NCI-H82 treated with DMSO at 0.1 percent for 48 hours (cell line): ENCODE results near the gene PSKH1.

Experiments used
- DNase-seq: peaks from one replicate; lab custom pipeline; 2025; ENCODE audit not compliant: unreplicated experiment; lab: John Stamatoyannopoulos, UW

PSKH1 gene

DNA sequence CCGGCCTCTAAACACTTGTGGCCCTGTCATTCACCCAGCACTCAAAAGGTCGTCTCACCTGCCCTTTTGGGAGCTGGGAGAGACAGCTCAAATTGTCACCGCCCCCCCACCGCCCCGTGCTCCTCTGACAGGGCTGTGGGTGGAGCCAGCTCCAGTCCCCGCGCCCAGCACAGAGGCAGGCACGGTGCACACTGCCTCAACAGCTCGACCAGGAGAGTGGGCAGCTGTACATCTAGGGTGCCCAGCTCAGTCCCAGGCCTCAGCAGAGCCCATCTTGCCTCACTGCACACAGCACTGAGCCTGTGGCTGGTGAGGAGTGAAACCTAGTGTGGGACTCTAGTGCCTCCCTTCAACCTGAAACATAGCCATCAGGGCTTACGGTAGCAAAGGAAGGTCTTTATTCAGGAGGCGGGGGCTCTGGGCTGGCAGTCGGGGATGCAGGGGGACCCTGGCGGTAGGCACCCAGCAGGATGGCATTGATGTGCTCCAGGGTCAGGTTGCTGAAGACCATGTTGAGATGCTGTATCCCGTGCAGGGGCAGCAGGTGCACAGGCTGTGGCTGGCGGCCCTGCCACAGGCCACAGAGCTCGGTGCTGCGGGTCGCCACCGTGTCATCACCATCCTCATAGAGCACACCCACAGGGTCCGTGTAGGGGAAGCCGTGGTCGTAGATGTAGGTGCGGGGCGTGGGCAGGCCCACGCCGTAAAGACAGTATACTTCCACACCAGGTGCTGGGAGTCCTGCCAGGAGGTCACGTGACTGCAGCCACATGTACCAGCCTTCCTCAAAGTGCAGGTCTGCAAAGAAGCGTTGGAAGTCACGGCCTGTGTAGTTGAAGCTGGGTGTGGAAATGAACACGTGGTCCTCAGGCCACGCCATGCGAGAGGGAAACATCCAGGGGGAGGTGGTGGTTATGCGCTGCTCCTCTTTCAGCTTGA, 46.7 kb downstream of the PSKH1 start:
- DNase-seq, result no peak

DNA sequence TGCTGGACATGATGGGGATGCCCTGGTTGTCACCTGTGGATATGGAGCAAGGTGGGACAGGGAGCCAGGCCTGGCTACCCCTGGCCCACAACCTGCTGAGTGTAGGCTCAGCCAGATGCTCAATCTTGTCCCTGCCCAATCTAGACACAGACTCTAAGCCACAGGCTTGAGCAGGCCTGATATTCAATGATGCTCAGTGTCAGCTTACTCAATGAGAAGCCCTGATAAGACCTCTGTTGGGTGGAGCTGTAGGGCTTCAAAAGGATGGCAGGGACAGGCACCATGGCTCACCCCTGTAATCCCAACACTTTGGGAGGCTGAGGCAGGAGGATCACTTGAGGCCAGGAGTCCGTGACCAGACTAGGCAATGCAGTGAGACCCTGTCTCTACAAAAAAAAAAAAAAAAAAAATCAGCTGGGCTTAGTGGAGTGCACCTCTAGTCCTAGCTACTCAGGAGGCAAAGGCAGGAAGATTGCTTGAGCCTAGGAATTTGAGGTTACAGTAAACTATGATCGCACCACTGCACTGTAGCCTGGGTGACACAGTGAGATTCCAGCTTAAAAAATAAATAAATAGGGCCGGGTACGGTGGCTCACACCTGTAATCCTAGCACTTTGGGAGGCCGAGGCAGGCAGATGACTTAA, 47.5 kb downstream of the PSKH1 start:
- no peak for DNase-seq

DNA sequence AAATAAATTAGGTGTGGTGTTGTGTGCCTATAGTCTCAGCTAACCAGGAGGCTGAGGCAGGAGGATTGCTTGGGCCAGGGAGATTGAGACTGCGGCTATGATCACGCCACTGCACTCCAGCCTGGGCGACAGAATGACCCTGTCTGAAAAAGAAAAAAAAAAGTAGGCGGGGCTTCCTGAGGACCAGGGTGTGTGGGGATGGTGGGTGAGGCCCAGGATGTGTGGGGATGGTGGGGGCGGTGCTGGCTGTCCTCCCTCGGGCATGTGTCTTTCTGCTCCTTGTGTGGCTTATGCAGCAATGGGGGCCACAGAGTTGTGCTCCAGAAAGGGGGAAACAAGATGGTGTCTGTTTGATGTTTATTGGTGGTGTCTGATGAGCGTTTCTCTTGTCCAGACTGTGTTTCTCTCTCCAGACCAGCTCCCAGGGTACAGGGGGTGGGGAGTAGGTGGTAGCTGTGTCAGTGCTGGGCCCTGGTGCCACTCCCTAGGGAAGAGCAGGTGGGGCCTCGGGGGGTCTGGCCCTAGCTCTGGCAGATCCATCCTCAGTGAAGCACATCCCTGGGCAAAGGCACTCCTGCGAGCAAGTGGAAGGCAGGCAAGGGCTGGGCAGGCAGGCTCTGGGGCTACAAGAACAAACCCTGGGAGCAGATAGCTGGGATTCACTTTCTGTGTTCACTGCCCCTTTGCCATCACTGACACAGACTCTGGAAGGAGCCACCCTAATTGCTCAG, 48.6 kb downstream of the PSKH1 start:
- DNase-seq, result no peak

DNA sequence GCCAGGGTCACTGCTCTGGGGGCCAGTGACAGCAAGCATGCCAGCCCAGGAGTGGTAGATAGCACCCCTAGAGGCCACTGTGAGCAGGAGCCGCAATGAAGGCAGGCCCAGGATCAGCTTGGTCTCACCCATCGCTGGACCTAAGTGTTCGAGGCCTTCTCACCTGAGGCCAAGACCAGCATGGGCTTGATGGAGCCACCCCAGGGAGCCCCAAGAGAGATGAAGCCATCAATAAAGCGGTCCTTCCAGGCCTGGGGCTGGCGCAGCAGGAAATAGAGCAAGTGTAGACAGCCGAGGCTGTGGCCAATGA, 49.1 kb downstream of the PSKH1 start:
- DNase-seq, result peak; percentile 4

DNA sequence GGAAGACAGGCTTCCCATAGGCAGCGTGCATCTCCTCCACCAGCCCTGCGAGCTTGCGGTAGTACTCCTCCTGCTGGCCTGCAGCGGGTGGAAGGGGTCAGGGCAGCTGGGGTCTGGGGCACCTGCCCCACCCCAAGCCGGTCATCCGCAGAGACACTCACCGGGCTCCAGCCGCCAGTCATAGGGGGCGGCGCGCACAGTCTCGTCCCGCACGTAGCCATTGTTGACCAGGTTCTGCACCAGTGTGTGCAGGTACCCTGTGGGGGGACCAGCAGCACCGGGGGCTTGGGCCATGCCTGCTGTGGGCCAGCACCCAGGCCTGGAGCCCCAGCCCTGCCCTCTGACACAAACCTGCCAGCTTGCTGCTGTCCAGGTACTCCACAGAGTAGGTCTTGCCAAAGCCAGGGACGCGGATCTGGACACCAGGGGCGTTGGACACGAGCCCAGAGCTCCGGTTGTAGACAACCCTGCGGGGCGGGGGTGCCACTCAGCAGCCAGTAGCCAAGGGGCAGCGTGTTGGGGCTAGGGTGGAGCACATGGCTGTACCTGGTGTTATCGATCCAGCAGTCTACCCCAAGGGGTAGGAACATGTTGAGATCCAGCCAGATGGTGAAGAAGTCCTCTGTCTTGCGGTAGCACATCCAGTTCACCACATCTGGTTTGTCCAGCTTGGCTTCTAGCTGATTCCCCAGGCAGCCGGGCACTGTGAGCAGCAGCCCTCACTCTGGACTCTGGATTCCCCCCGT, 49.6 kb downstream of the PSKH1 start:
- DNase-seq, result no peak

DNA sequence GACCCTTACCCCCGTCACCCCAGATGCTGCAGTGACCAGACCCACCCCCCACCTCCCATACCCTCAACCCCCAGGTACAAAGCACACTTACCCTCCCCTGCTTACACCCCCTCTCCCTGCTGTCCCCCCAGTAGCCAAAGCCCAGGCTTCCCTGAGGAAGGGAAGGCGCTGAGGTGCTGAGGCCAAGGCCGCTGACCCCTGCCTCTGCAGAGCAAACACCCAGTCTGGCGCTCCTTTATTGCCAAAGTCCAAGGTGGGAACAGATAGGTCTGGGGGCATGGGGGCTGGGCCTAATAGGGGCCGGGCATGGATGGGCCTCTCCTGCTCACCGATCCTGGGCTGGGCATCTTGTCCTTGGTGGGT, 50.2 kb downstream of the PSKH1 start:
- DNase-seq, result no peak

DNA sequence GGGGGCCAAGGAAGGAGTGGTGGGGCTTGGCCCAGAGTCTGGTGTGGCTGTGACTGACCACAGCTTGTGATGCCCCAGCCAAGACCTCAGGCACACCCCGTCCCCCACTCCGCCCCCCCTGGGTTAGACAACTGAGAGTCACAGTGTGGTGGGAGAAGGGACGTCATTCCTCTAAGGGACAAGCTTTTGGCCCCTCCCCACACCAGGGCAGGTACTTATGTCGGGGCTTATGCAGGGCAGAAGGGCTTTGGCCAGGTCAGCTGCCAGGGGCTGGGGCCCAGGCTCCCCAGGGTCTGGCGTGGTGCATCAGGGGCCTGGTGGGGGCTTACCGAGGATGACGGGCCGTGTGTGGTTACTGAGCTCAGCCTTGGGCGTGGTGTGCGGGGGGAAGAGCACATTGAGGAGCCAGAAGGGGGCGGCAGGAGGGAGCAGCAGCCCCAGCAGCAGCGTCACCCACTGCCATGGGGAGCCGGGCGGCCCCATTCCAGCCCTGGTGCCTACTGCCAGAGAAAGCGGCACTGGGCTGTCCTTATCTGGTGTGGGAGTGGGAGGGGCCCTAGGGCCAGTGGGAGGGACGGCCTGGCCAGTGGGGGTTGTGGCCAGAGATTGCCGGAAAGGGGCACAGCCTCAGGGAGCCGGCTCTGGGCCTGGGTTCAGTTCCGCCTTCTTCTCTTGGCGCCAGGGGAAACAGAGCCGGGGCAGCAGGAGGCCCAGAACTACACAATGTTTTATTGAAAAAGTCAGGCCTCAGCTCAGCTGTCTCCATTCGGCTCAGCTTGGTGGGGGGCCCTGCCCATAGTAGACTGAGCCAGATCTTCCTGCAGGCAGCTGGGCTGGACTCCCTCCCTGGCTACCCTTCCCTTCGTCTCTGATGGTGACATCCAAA, 50.8 kb downstream of the PSKH1 start, which contains the start of gene LCAT:
LCAT (minus strand) TSS at position 502 of the 886 bp plus-strand sequence; CDS start at position 483, 19 bp downstream.
- DNase-seq, result no peak

DNA sequence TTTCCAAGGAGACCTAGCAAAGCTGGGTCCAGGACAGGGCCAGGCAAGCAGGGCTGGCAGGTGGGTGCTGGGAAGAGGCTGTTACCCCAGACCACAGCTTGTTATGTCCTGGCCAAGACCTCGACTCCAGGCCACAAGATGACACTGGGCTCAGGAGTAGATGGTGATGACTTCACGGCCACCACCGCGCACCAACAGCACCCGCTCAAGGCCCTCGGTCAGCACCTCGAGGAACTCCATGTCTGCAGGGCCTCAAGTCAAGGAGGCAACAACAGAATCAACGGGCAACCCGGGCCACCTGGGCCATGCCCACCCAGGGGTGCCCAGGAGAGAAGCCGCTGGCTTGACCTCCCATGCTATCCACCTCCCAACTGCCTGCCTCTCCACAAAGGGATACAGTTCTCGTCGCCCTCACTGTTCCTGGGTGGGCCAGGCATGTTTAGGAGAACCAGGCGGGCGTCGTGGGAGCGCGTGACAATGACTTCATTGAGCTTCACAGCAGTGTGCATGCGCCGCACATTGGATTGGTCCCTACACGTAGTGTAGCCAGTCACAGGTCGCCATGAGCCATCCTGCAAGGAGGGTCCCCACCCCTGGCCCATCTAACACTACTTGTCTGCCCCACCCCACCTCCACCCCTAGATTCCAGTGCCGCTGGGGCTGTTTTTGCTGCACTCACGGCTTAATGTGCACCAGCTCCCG, 51.8 kb downstream of the PSKH1 start:
- DNase-seq, result no peak

DNA sequence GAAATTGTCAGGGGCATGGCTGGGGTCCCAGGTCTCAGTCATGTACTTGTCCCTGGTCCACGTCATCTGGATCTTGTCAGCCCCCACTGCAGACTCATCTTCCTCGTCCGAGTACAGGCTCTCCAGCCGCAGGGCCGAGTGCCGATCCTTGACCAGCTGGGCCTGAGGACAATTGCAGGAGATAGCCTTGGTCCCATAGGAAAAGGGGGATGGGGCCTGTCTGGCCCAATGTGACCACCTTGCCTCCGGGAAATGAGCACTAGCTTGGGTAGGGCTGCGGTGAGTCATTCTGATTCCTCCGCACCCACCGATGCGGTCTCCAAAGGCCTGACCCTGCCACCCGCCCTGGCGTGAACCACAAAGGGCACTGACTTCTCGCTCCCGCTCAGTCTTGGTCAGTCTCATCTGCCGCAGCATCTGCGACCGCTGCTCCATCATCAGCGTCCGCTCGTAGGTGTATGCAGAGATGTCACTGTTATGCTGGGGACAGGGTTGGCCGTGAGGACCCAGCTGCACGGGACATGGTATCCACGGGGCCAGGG, 52.4 kb downstream of the PSKH1 start:
- DNase-seq, result no peak

DNA sequence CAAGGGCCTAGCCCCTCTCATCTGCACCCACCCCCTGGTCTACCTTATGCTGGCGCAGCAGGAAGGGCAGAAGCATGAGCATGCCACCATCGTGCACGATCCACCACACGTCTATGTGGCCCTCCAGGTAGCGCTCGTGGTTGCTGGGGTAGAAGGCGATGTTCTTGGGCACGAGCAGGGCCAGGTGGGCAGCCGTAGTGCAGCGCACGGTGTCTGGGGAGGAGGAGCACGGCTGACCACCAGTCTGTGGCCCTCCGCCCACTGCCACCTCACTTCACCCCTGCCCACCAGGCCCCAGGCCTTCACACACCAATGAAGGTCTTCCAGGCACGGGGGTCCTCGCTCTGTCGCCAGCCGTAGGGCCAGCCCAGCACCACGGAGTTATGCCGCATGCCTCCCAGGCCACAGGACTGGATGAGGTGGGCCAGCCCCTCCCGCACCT, 53.1 kb downstream of the PSKH1 start:
- DNase-seq, result no peak

DNA sequence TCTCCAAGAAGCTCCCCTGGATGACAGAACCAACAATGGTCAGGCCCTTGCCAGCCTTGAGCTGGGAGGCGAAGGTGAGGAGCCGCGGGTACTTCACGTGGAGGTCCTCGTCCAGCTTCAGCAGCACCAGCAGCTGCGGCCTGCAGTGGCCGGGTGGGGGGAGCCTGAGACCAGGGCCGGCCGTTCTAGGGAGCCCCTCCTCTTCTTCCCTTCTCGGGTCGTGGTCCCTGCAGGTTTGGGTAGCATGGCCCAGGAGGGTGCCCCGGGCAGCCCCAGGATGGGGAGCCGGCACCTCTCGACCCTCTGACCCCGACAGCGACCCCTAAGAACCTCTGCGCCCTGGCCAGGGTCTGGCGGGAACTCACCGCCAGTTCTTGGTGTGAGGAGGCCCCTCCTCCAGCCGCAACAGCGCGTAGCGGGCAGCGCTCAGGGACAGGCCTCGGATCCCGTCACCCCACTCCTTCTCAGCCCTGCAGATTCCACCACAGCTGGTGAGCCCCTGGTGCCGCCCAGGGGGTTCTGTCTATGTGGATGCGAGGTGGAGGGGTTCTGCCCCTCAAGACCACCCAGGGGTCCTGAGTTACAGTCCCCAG, 54.0 kb downstream of the PSKH1 start:
- DNase-seq, result no peak

DNA sequence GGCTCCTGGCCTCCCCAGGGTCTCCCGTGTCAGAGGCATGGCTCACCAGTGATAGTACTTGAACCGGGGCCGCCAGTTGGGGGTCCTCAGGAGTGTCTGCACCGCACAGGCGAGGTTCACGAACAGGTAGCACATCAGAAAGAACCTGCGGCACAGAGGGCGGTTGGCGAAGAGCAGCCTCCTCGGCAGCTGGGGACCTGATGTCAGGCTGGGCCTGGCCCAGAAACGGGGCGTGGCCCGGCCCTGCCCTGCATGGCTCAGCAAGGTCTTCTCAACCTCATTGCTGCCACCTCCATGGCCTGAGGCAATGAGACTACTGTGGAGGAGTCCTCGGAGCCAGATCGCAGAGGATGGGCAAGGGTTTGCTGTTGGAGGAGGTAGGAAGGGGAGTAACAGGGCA, 55.0 kb downstream of the PSKH1 start:
- no peak for DNase-seq

DNA sequence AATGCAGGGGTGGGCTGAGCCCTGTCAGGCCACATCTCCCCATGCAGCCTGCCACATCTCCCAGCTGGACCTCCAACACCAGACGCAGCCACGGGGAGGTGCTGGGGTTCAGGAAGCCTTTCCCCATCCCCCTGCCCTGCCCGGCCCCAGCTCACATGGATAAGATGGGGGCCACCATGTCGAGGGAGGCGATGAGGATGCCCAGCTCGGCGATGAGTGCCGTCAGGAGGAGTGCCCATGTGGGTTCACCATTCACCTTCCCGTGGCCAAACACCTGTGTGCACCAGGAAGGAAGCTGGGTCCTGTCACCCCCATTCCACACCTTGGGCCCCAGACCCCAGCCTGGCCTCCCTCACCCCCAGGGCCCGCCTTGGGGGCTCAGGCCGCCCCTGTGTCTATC, 56.6 kb downstream of the PSKH1 start:
- no peak for DNase-seq

DNA sequence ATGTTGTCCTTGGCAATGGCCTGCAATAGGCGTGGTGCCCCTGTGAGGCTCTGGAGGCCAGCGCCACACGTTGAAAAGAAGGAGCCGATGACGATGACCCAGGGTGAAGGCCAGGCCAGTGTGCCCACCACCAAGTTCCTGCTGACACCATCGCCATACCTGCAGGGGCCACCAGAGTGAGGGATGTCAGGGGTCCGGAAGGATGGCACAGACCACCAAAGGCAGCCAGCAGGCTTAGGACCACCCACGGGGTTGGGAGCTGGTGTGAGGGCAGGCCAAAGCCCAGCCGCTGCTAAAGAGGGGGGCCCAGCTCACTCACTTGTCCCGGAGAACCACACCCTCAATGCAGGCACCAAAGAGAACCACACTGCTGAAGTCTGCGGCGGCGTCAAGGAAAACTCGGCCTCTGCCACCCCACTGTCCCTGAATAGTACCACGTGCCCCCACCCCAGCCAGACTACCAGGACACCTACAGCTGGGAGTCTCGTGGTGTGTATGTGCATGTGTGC, 57.3 kb downstream of the PSKH1 start:
- DNase-seq, result no peak

DNA sequence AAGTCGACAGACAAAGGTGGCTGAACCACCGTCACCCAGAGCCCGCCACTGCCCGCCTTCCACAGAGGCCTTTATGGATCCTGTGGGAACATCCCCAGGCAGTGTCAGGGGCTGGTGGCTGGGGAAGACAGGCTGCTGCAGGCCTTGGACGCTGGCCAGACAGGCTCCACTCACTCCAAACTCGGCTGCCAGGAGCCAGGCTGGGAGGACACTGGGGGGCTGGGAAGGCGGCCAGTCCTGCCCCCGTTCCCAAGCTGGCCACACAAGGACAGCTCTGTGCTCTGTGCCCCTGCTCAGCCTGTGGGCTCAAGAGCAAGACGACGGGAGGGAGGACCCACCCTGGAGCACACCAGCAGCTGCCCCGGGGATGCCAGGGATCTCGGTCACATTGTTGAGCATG, 58.4 kb downstream of the PSKH1 start:
- DNase-seq, result no peak

DNA sequence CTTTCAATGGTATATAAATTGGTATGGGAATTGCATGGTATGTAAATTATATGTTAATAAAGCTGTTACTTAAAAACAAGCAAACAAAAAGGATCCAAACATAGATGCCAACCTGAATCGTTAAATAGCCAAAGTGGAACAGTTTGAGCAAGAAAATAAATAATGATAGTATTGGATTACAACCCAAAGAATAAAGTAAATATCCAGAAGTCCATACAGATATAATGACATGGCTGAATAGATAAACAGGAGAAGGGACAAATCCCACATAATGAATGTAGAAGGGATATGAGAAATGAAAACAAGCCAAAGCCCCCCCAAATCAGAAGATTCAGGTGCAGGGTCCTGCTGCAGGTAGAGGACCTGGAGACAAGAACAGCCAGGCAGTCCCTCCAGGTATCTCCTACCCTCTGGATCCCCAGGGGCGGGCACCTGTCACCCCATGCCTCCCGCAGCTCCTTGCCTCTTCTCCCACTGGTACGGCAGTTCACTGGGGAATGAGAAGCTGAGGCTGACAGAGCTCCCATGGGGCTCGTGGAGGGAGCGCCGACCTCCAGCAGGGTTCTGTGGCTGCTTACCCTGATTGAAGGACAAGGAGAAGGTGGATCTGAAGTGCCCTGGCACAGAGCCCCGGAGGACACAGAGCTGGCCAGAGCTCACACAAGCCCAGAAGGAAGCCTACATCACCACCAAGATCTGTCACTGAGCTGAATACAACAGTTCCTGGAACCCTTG, 60.8 kb downstream of the PSKH1 start:
- DNase-seq, result no peak

DNA sequence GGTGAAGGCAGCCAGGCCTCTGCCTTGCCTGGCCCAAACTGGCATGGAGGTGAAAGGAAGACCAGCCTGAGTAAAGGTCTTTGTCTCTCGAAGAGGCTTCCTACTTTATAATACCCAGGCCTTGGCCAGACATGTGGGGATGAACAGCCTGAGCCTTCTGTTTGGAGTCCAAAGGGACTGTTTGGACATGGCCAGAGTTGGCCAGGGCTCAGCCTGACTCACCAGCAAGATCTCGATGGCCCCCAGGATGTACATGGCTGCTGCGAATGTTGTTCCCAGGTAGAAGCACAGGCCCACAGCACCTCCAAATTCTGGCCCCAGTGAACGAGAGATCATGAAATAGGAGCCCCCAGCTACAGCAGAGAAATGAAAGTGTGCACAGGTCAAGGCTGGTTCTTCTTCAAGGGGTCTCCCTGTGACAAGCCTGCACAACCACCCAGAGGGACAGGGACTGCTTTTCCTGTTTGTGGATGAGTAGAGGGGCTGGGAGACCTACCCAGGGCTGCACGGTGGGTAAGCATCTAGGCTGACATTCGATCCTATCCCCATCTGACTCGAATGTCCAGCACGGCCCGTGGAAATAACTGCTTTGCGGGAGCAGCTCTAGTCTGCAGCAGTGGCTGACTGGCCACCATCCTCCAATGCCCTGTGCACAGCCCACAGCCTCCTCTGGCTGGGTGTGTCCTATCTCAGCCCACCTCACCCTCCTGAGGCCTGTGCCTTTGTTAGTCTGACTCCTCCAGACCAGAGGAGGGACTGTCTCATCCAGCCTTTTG, 61.6 kb downstream of the PSKH1 start:
- no peak for DNase-seq
